Measurements from ENCODE around the gene GTF2IRD2. TPM values are rescaled to one million over a fixed set of nuclear protein-coding genes. Genes with fewer than 3 reads are reported as not detected.
"Not testable (repeated sequence)": the region's sequence is repeated elsewhere in the genome, so short reads cannot be mapped to it uniquely, and the experiment has no call there.

The GTF2IRD2 gene
- total and polyA plus RNA-seq, 2 of the 4 experiments (the other 2 are of a cell fraction), result 2.9 to 5.2 TPM

DNA sequence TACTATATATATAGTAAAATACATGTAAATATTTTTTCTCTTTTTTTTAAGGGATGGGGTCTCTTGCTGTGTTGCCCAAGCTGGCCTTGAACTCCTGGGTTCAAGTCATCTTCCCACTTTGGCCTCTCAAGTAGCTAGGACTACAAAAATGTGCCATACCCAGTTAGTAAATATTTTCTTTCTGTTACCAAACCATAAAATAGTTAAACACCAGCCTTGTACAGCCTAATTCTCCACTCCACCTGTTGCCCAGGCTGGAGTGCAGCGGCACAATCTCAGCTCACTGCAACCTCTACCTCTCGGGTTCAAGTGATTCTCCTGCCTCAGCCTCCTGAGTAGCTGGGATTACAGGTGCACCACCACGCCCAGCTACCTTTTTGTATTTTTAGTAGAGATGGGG lies 33.9 kb upstream of the GTF2IRD2 start:
- H2AK9ac ChIP-seq (replicated peaks; ENCODE audit: low read depth, low read length, poor library complexity); H3K4ac ChIP-seq (ENCODE audit: low read depth, low read length); H3K56ac ChIP-seq (ENCODE audit: extremely low read depth, insufficient read depth, low read length); H4K20me1 ChIP-seq (ENCODE audit: insufficient read depth, low read length); H3K14ac ChIP-seq (replicated peaks; ENCODE audit: low read depth, low read length); H3K9me1 ChIP-seq (ENCODE audit: insufficient read depth, low read length); intact Hi-C loops (cut with micrococcal nuclease); BruUV-seq (replicated peaks); H2BK120ac ChIP-seq (ENCODE audit: low read depth, low read length); CTCF ChIA-PET; H3K23ac ChIP-seq (ENCODE audit: low read depth, low read length); ATAC-seq (ENCODE audit: low read depth); H4K5ac ChIP-seq (ENCODE audit: low read depth, low read length); DNase-seq; H2BK15ac ChIP-seq (ENCODE audit: low read depth, low read length); H3K4me3 ChIP-seq (ENCODE audit: insufficient read depth, low read depth, low read length); H2AK5ac ChIP-seq (ENCODE audit: low read depth, low read length); H3K18ac ChIP-seq (ENCODE audit: low read depth, low read length); dilution Hi-C loops (cut with HindIII; ENCODE audit: low sequenced_read_pairs, unreplicated experiment); H3K4me1 ChIP-seq (ENCODE audit: control insufficient read depth, insufficient read depth, low read length); H3K9me3 ChIP-seq (ENCODE audit: control insufficient read depth, insufficient read depth, low read length); H4K91ac ChIP-seq (ENCODE audit: insufficient read depth, low read depth, low read length); H3K9ac ChIP-seq (ENCODE audit: low read depth, low read length); in situ Hi-C loops (cut with MboI; ENCODE audit: low sequenced_read_pairs); H2BK20ac ChIP-seq (ENCODE audit: low read depth, low read length); H4K8ac ChIP-seq (ENCODE audit: low read depth in 2 of 2, low read length in 2 of 2); H2BK5ac ChIP-seq (ENCODE audit: low read depth, low read length, poor library complexity, severe bottlenecking); H3K27me3 ChIP-seq (ENCODE audit: control insufficient read depth, insufficient read depth, low read length); H3K36me3 ChIP-seq (ENCODE audit: control insufficient read depth, insufficient read depth, low read length); H3K27ac ChIP-seq (ENCODE audit: insufficient read depth, low read length); H2AFZ ChIP-seq (replicated peaks; ENCODE audit: low read length, poor library complexity); H3K4me2 ChIP-seq (ENCODE audit: low read depth, low read length); POLR2A ChIA-PET (ENCODE audit: unreplicated experiment); H3K79me1 ChIP-seq (ENCODE audit: low read depth in 1 of 2, low read length in 2 of 2): not testable (repeated sequence)
- WGBS, 2 experiments (ENCODE audit: extremely low coverage in 2 of 2, insufficient read length in 1 of 2), result no CpG with 5 or more reads among the region's 3 CpGs

DNA sequence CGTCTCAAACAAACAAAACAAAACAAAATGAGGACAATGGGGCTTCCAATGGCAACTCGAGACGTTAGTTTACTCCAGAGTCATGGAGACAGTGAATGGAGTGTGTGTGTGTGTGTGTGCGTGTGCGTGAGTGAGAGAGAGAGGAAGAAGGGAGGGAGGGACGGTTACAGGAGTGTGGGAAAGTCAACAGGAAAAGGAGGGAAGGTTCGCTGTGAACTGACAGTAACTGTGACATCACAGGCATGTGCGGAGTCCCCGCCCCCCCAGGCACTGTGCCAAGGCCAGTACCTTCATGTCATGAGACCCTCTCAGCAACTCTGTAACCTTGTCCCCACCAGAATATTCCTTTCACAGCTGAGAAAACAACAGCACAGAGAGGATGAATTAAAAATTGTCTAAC lies 30.7 kb upstream of the GTF2IRD2 start:
- no CpG with 5 or more reads among the region's 9 CpGs for WGBS, 2 experiments (ENCODE audit: extremely low coverage in 2 of 2, insufficient read length in 1 of 2)
- H4K20me1 ChIP-seq (ENCODE audit: insufficient read depth, low read length); H3K9ac ChIP-seq (ENCODE audit: low read depth, low read length); POLR2A ChIA-PET (ENCODE audit: unreplicated experiment); DNase-seq; H3K4me3 ChIP-seq (ENCODE audit: insufficient read depth, low read depth, low read length); H4K91ac ChIP-seq (ENCODE audit: insufficient read depth, low read depth, low read length); in situ Hi-C loops (cut with MboI; ENCODE audit: low sequenced_read_pairs); ATAC-seq (ENCODE audit: low read depth); H3K9me1 ChIP-seq (ENCODE audit: insufficient read depth, low read length); intact Hi-C loops (cut with micrococcal nuclease); H3K18ac ChIP-seq (ENCODE audit: low read depth, low read length); H2AFZ ChIP-seq (replicated peaks; ENCODE audit: low read length, poor library complexity); H3K9me3 ChIP-seq (ENCODE audit: control insufficient read depth, insufficient read depth, low read length); CTCF ChIA-PET; H3K79me1 ChIP-seq (ENCODE audit: low read depth in 1 of 2, low read length in 2 of 2); H3K23ac ChIP-seq (ENCODE audit: low read depth, low read length); H2BK120ac ChIP-seq (ENCODE audit: low read depth, low read length); H3K27me3 ChIP-seq (ENCODE audit: control insufficient read depth, insufficient read depth, low read length); dilution Hi-C loops (cut with HindIII; ENCODE audit: low sequenced_read_pairs, unreplicated experiment); H3K4ac ChIP-seq (ENCODE audit: low read depth, low read length); H4K5ac ChIP-seq (ENCODE audit: low read depth, low read length); H3K14ac ChIP-seq (replicated peaks; ENCODE audit: low read depth, low read length); BruUV-seq (replicated peaks); H2BK20ac ChIP-seq (ENCODE audit: low read depth, low read length); H3K4me1 ChIP-seq (ENCODE audit: control insufficient read depth, insufficient read depth, low read length); H2BK5ac ChIP-seq (ENCODE audit: low read depth, low read length, poor library complexity, severe bottlenecking); H3K36me3 ChIP-seq (ENCODE audit: control insufficient read depth, insufficient read depth, low read length); H2BK15ac ChIP-seq (ENCODE audit: low read depth, low read length); H2AK9ac ChIP-seq (replicated peaks; ENCODE audit: low read depth, low read length, poor library complexity); H3K4me2 ChIP-seq (ENCODE audit: low read depth, low read length); H2AK5ac ChIP-seq (ENCODE audit: low read depth, low read length); H4K8ac ChIP-seq (ENCODE audit: low read depth in 2 of 2, low read length in 2 of 2); H3K27ac ChIP-seq (ENCODE audit: insufficient read depth, low read length); H3K56ac ChIP-seq (ENCODE audit: extremely low read depth, insufficient read depth, low read length): not testable (repeated sequence)
